ENCODE results near the gene GFRA1.

Gene GFRA1

GRCh38 chr10:116055917-116056252 lies 217.1 kb downstream of the GFRA1 start:
- CTCF ChIA-PET = no interaction called here
- Histone ChIP-seq H3K36me3 (ENCODE audit: control insufficient read depth in 2 of 2, insufficient read depth in 1 of 2, low read length in 2 of 2) (no peaks in the 10 kb centered on the region), H3K4me1 (ENCODE audit: control insufficient read depth, insufficient read depth, low read length) (no peaks in the 10 kb centered on the region), H3K9me3 (ENCODE audit: control insufficient read depth, insufficient read depth, low read depth, low read length) (no peaks in the 10 kb centered on the region), H3K27ac (ENCODE audit: extremely low read depth, low read depth, low read length) (no peak overlapping the region), H3K4me3 (ENCODE audit: low read depth, low read length) (no peak overlapping the region)
- POLR2A ChIA-PET = no interaction called here
- TF ChIP-seq ZNF580 (tag by site-specific recombination; IDR thresholded peaks at IDR 0.05) (no peak), ZBTB17 (tag by site-specific recombination; IDR thresholded peaks at IDR 0.05) (no peak), ZNF138 (tag by site-specific recombination; IDR thresholded peaks at IDR 0.05; ENCODE audit: borderline replicate concordance) (no peak), ZNF529 (tag by site-specific recombination; IDR thresholded peaks at IDR 0.05; ENCODE audit: insufficient replicate concordance) (no peak), ZNF350 (tag by site-specific recombination; IDR thresholded peaks at IDR 0.05) (no peak), ZNF174 (tag by site-specific recombination; IDR thresholded peaks at IDR 0.05) (no peak), ZNF701 (tag by site-specific recombination; IDR thresholded peaks at IDR 0.05) (no peak), ZNF561 (tag by site-specific recombination; IDR thresholded peaks at IDR 0.05; ENCODE audit: borderline replicate concordance) (no peak), GLI4 (tag by site-specific recombination; IDR thresholded peaks at IDR 0.05) (no peak), FEZF1 (tag by site-specific recombination; IDR thresholded peaks at IDR 0.05) (no peak), ZNF473 (tag by site-specific recombination; IDR thresholded peaks at IDR 0.05) (no peak), MYNN (tag by site-specific recombination; IDR thresholded peaks at IDR 0.05; ENCODE audit: borderline replicate concordance) (no peak), ZNF398 (tag by site-specific recombination; IDR thresholded peaks at IDR 0.05) (no peak), SP7 (tag by site-specific recombination; IDR thresholded peaks at IDR 0.05) (no peak), ZNF664 (tag by site-specific recombination; IDR thresholded peaks at IDR 0.05) (no peak), KLF7 (tag by site-specific recombination; IDR thresholded peaks at IDR 0.05; ENCODE audit: borderline replicate concordance) (no peak), ZFP69B (tag by site-specific recombination; IDR thresholded peaks at IDR 0.05) (no peak)

- Histone ChIP-seq H3K36me3 (ENCODE audit: control insufficient read depth in 2 of 2, insufficient read depth in 1 of 2, low read length in 2 of 2) (no peaks in the 10 kb centered on the region), H3K4me1 (ENCODE audit: control insufficient read depth, insufficient read depth, low read length) (no peaks in the 10 kb centered on the region), H3K27ac (ENCODE audit: extremely low read depth, low read depth, low read length) (no peak overlapping the region), H3K4me3 (ENCODE audit: low read depth, low read length) (no peak overlapping the region), H3K9me3 (ENCODE audit: control insufficient read depth, insufficient read depth, low read depth, low read length) (no peaks in the 10 kb centered on the region)
- POLR2A ChIA-PET = no interaction called here
- CTCF ChIA-PET = no interaction called here
- TF ChIP-seq ZBTB17 (tag by site-specific recombination; IDR thresholded peaks at IDR 0.05) (no peak), ZNF626 (tag by site-specific recombination; IDR thresholded peaks at IDR 0.05) (no peak), ZNF10 (tag by site-specific recombination; IDR thresholded peaks at IDR 0.05) (no peak), ZNF580 (tag by site-specific recombination; IDR thresholded peaks at IDR 0.05) (no peak), ZNF548 (tag by site-specific recombination; IDR thresholded peaks at IDR 0.05) (no peak)
- TF ChIP-seq, protein P1, sequence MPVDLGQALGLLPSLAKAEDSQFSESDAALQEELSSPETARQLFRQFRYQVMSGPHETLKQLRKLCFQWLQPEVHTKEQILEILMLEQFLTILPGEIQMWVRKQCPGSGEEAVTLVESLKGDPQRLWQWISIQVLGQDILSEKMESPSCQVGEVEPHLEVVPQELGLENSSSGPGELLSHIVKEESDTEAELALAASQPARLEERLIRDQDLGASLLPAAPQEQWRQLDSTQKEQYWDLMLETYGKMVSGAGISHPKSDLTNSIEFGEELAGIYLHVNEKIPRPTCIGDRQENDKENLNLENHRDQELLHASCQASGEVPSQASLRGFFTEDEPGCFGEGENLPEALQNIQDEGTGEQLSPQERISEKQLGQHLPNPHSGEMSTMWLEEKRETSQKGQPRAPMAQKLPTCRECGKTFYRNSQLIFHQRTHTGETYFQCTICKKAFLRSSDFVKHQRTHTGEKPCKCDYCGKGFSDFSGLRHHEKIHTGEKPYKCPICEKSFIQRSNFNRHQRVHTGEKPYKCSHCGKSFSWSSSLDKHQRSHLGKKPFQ (tag by site-specific recombination; IDR thresholded peaks at IDR 0.05) = no peak
- TF ChIP-seq, protein P2, sequence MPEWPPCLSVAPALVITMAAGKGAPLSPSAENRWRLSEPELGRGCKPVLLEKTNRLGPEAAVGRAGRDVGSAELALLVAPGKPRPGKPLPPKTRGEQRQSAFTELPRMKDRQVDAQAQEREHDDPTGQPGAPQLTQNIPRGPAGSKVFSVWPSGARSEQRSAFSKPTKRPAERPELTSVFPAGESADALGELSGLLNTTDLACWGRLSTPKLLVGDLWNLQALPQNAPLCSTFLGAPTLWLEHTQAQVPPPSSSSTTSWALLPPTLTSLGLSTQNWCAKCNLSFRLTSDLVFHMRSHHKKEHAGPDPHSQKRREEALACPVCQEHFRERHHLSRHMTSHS (tag by site-specific recombination; IDR thresholded peaks at IDR 0.05) = no peak
Observed at GRCh38 chr10:116055252-116055916, 217.6 kb downstream of the GFRA1 start.

Data from HEK293 (cell line).